Measurements from ENCODE around the gene TOP1.

DNA sequence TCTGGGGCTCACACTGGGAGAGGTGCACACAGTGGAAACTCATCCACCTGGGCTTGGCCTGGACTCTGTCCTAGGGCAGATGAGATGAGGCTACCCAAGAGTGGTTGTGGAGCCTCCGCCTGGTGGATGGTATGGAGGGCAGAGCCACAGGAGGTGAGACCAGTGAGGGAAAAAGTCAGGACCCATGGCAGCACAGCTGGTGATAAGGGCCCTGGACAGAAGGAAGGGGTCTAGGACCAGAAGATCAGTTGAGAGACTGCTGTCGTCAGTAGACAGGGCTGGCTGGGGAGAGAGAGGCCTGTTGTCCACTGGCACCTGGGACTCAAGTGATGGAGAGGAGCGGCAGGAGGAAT lies 138.5 kb downstream of the TOP1 start:
- TF ChIP-seq POLR2A (IDR thresholded peaks at IDR 0.05; ENCODE audit: low read length): no peak
- no peak for TF ChIP-seq GATA1 (IDR thresholded peaks at IDR 0.05; ENCODE audit: low read depth, low read length)
